H1 (cell line): ENCODE data around the gene ZMYND10. TPM values are rescaled to one million over a fixed set of nuclear protein-coding genes. Genes with fewer than 3 reads are reported as not detected.
A peak's percentile ranks its signal among the peaks of the same experiment; 100 is the strongest.

Experiments
- ATF2 ChIP-seq: IDR thresholded peaks from 2 replicates; pipeline ENCODE4 v1.6.1; 2012; ENCODE audit warnings: low read length, inconsistent platforms
- EZH2 ChIP-seq: fragments of 200-600 bp; sonication (generic); IDR thresholded peaks from 2 replicates; pipeline ENCODE4 v1.7.1; 2012; ENCODE audit warnings: low read depth, mild to moderate bottlenecking, moderate library complexity, low read length, inconsistent platforms; ENCODE audit not compliant: severe bottlenecking
- GABPA ChIP-seq: IDR thresholded peaks from 2 replicates; pipeline ENCODE4 v1.6.1; 2011; ENCODE audit warnings: mild to moderate bottlenecking, low read length, moderate library complexity, borderline replicate concordance; ENCODE audit not compliant: insufficient read depth
- GTF2F1 ChIP-seq: IDR thresholded peaks from 2 replicates; pipeline ENCODE4 v1.6.1; 2012; ENCODE audit warnings: low read depth, low read length, improper control_type of control experiment, borderline replicate concordance
- HDAC2 ChIP-seq, 2 experiments: fragments of 300-600 bp in 1 of 2; sonication (generic) in 1 of 2; IDR thresholded peaks; 2 replicates each; pipeline ENCODE4 v1.6.1; 2011 to 2012; ENCODE audit warnings: low read depth in 2 of 2, low read length in 2 of 2, mild to moderate bottlenecking in 2 of 2, moderate library complexity in 2 of 2, borderline replicate concordance in 1 of 2, inconsistent platforms in 1 of 2
- RBBP5 ChIP-seq: IDR thresholded peaks from 2 replicates; pipeline ENCODE4 v1.7.1; 2012; ENCODE audit warnings: low read depth, mild to moderate bottlenecking, inconsistent platforms, low read length, moderate library complexity, borderline replicate concordance
- SIX5 ChIP-seq: IDR thresholded peaks from 2 replicates; pipeline ENCODE4 v1.6.1; 2011; ENCODE audit warnings: mild to moderate bottlenecking, low read depth, low read length
- TAF7 ChIP-seq: optimal IDR thresholded peaks from 2 replicates; pipeline ENCODE3; 2011; ENCODE audit warnings: low read depth, mild to moderate bottlenecking, inconsistent platforms, low read length, moderate library complexity, borderline replicate concordance
- polyA plus RNA-seq, 7 experiments: library from polyadenylated mRNA; depleted of rRNA in 3 of 7; stranded (reverse) in 5 of 7; unstranded in 2 of 7; fragments of >200 nt in 5 of 7; fragments of 200-250 nt in 2 of 7; gene quantifications; 1 replicate in 5 of 7; 2 replicates in 1 of 7; 4 replicates in 1 of 7; pipeline versions ENCODE4 v1.2.1 to v1.2.3, GENCODE V29; 2011 to 2013; ENCODE audit warnings: missing spikeins in 2 of 7, mixed read lengths in 2 of 7
- total RNA-seq: library from RNA; stranded (reverse); fragmentation: NEBNext Ultra II Directional; extraction: Animal tissue kit (Norgen Biotek cat#: 25700); gene quantifications from 2 replicates; pipeline ENCODE4 v1.2.1, GENCODE V29; 2021

ZMYND10 gene
- total and polyA plus RNA-seq, 2 of the 8 experiments (the other 6 are each of a cell fraction or from before 2014, with no cell fraction given) = 0.56 to 0.79 TPM

- TF ChIP-seq ATF2 (no peak), GTF2F1 (no peak), GABPA (peak; percentile 23; the same call in 1 of the 2 replicates), RBBP5 (no peak), TAF7 (peak; percentile 57), HDAC2 (IDR thresholded peaks at IDR 0.05; ENCODE audit: borderline replicate concordance in 1 of 2, low read depth in 2 of 2, low read length in 2 of 2) (0 out of 4 replicates have a peak, but pooled peaks of 1 of the 2 experiments have one; percentile 50), EZH2 (no peak), SIX5 (no peak)
These were observed 24.0 kb downstream of the ZMYND10 start (continued) for GRCh38 chr3:50321336-50322114.
